Measurements from ENCODE around the gene SLC25A10.
A peak's percentile ranks its signal among the peaks of the same experiment; 100 is the strongest.

The SLC25A10 gene

GRCh38 chr17:81676906-81677305, 35.2 kb upstream of the SLC25A10 start:
- H3K9me3 ChIP-seq: no peaks in the 10 kb centered on the region
- peaks cover 29% of the 10 kb centered on the region for H3K36me3 ChIP-seq
- no peaks in the 10 kb centered on the region for H3K4me1 ChIP-seq (ENCODE audit: control insufficient read depth in 1 of 2, insufficient read depth in 1 of 2, low read depth in 1 of 2, low read length in 1 of 2)
- no peak for TF ChIP-seq CTCF (IDR thresholded peaks at IDR 0.05)
- H3K4me3 ChIP-seq (ENCODE audit: low read depth in 1 of 2, low read length in 1 of 2): no peak overlapping the region
- no peaks in the 10 kb centered on the region for H3K27me3 ChIP-seq
- H3K27ac ChIP-seq: no peak overlapping the region

GRCh38 chr17:81680150-81680549, 31.9 kb upstream of the SLC25A10 start:
- TF ChIP-seq CTCF (IDR thresholded peaks at IDR 0.05): no peak
- Histone ChIP-seq H3K4me3 (ENCODE audit: low read depth in 1 of 2, low read length in 1 of 2) (no peak overlapping the region), H3K36me3 (peaks cover 1% of the 10 kb centered on the region), H3K27me3 (no peaks in the 10 kb centered on the region), H3K27ac (no peak overlapping the region), H3K4me1 (ENCODE audit: control insufficient read depth in 1 of 2, insufficient read depth in 1 of 2, low read depth in 1 of 2, low read length in 1 of 2) (peaks cover 19 to 20% of the 10 kb centered on the region in 2 experiments), H3K9me3 (no peaks in the 10 kb centered on the region)

GRCh38 chr17:81681672-81682071, 30.4 kb upstream of the SLC25A10 start:
- no peak for TF ChIP-seq CTCF (IDR thresholded peaks at IDR 0.05)
- Histone ChIP-seq H3K36me3 (peaks cover 16% of the 10 kb centered on the region), H3K4me3 (ENCODE audit: low read depth in 1 of 2, low read length in 1 of 2) (no peak overlapping the region), H3K27ac (no peak overlapping the region), H3K9me3 (no peaks in the 10 kb centered on the region), H3K4me1 (ENCODE audit: control insufficient read depth in 1 of 2, insufficient read depth in 1 of 2, low read depth in 1 of 2, low read length in 1 of 2) (peaks cover 23 to 25% of the 10 kb centered on the region in 2 experiments), H3K27me3 (no peaks in the 10 kb centered on the region)

GRCh38 chr17:81682565-81683207, 29.4 kb upstream of the SLC25A10 start:
- Histone ChIP-seq H3K4me1 (ENCODE audit: control insufficient read depth in 1 of 2, insufficient read depth in 1 of 2, low read depth in 1 of 2, low read length in 1 of 2) (peaks cover 23 to 25% of the 10 kb centered on the region in 2 experiments), H3K27me3 (no peaks in the 10 kb centered on the region), H3K9me3 (no peaks in the 10 kb centered on the region), H3K27ac (peak overlapping the region; percentile 82), H3K36me3 (peaks cover 27% of the 10 kb centered on the region), H3K4me3 (ENCODE audit: low read depth in 1 of 2, low read length in 1 of 2) (peak overlapping the region; percentile 84 to 96)
- TF ChIP-seq CTCF (IDR thresholded peaks at IDR 0.05): no peak

GRCh38 chr17:81683208-81683583, 28.9 kb upstream of the SLC25A10 start:
- Histone ChIP-seq H3K36me3 (peaks cover 32% of the 10 kb centered on the region), H3K4me1 (ENCODE audit: control insufficient read depth in 1 of 2, insufficient read depth in 1 of 2, low read depth in 1 of 2, low read length in 1 of 2) (peaks cover 23 to 25% of the 10 kb centered on the region in 2 experiments), H3K27me3 (no peaks in the 10 kb centered on the region), H3K4me3 (ENCODE audit: low read depth in 1 of 2, low read length in 1 of 2) (peak overlapping the region; percentile 84 to 96), H3K9me3 (no peaks in the 10 kb centered on the region), H3K27ac (peak overlapping the region; percentile 82)
- TF ChIP-seq CTCF (IDR thresholded peaks at IDR 0.05): no peak
